ENCODE measurements around the gene TMEM163.

TMEM163 gene

GRCh38 chr2:134466141-134466540 is 252.7 kb downstream of the TMEM163 start:
- DNase-seq (ENCODE audit: extremely low spot score, insufficient read length, low read depth) (no peak), FAIRE-seq (peak; percentile 54)

- no peak for FAIRE-seq
Observed at GRCh38 chr2:134465228-134466105, 253.3 kb downstream of the TMEM163 start.

GRCh38 chr2:134463699-134464022 is 255.1 kb downstream of the TMEM163 start:
- DNase-seq (ENCODE audit: extremely low spot score, insufficient read length, low read depth) (no peak), FAIRE-seq (no peak)

More at GRCh38 chr2:134465228-134466105, 253.3 kb downstream of the TMEM163 start:
- no peak for DNase-seq (ENCODE audit: extremely low spot score, insufficient read length, low read depth)

- DNase-seq (ENCODE audit: extremely low spot score, insufficient read length, low read depth) (no peak), FAIRE-seq (no peak)
Observed at GRCh38 chr2:134462791-134463698, 255.8 kb downstream of the TMEM163 start.

GRCh38 chr2:134462275-134462674 is 256.5 kb downstream of the TMEM163 start:
- DNase-seq (ENCODE audit: extremely low spot score, insufficient read length, low read depth) (no peak), FAIRE-seq (no peak)

- DNase-seq (ENCODE audit: extremely low spot score, insufficient read length, low read depth) (no peak), FAIRE-seq (no peak)
Observed at GRCh38 chr2:134461511-134461910, 257.3 kb downstream of the TMEM163 start.

GRCh38 chr2:134460583-134460998 is 258.2 kb downstream of the TMEM163 start:
- peak; percentile 44 for DNase-seq (ENCODE audit: extremely low spot score, insufficient read length, low read depth)
- peak; percentile 71 for FAIRE-seq

GRCh38 chr2:134459706-134460406 is 258.9 kb downstream of the TMEM163 start:
- FAIRE-seq, result no peak

GRCh38 chr2:134458950-134459349 is 259.9 kb downstream of the TMEM163 start:
- DNase-seq (ENCODE audit: extremely low spot score, insufficient read length, low read depth) (no peak), FAIRE-seq (no peak)

More at GRCh38 chr2:134459706-134460406, 258.9 kb downstream of the TMEM163 start:
- no peak for DNase-seq (ENCODE audit: extremely low spot score, insufficient read length, low read depth)

- DNase-seq (ENCODE audit: extremely low spot score, insufficient read length, low read depth), result no peak
- FAIRE-seq, result no peak
Observed at GRCh38 chr2:134458473-134458853, 260.3 kb downstream of the TMEM163 start.

- no peak for FAIRE-seq
- no peak for DNase-seq (ENCODE audit: extremely low spot score, insufficient read length, low read depth)
Observed at GRCh38 chr2:134457765-134458472, 260.9 kb downstream of the TMEM163 start.

GRCh38 chr2:134457353-134457752 is 261.4 kb downstream of the TMEM163 start:
- FAIRE-seq, result no peak
- DNase-seq (ENCODE audit: extremely low spot score, insufficient read length, low read depth), result no peak

GRCh38 chr2:134455426-134455825 is 263.4 kb downstream of the TMEM163 start:
- DNase-seq (ENCODE audit: extremely low spot score, insufficient read length, low read depth), result no peak

GRCh38 chr2:134454931-134455330 is 263.9 kb downstream of the TMEM163 start:
- no peak for FAIRE-seq
- no peak for DNase-seq (ENCODE audit: extremely low spot score, insufficient read length, low read depth)

More at GRCh38 chr2:134455426-134455825, 263.4 kb downstream of the TMEM163 start:
- FAIRE-seq, result no peak

GRCh38 chr2:134454426-134454825 is 264.4 kb downstream of the TMEM163 start:
- FAIRE-seq (no peak), DNase-seq (ENCODE audit: extremely low spot score, insufficient read length, low read depth) (no peak)

GRCh38 chr2:134453973-134454372 is 264.8 kb downstream of the TMEM163 start:
- DNase-seq (ENCODE audit: extremely low spot score, insufficient read length, low read depth), result no peak
- FAIRE-seq, result no peak

- no peak for FAIRE-seq
- no peak for DNase-seq (ENCODE audit: extremely low spot score, insufficient read length, low read depth)
Observed at GRCh38 chr2:134453476-134453875, 265.3 kb downstream of the TMEM163 start.

GRCh38 chr2:134452042-134452733 is 266.6 kb downstream of the TMEM163 start:
- no peak for DNase-seq (ENCODE audit: extremely low spot score, insufficient read length, low read depth)

GRCh38 chr2:134451347-134451630 is 267.5 kb downstream of the TMEM163 start:
- no peak for DNase-seq (ENCODE audit: extremely low spot score, insufficient read length, low read depth)
- FAIRE-seq, result no peak

More at GRCh38 chr2:134452042-134452733, 266.6 kb downstream of the TMEM163 start:
- no peak for FAIRE-seq
